ENCODE measurements around the gene ZSCAN20. TPM values are rescaled to one million over a fixed set of nuclear protein-coding genes. Genes with fewer than 3 reads are reported as not detected.
A peak's percentile ranks its signal among the peaks of the same experiment; 100 is the strongest.

Gene ZSCAN20
- polyA plus RNA-seq (2012; ENCODE audit: insufficient read length, low read depth), result 1.7 TPM

DNA sequence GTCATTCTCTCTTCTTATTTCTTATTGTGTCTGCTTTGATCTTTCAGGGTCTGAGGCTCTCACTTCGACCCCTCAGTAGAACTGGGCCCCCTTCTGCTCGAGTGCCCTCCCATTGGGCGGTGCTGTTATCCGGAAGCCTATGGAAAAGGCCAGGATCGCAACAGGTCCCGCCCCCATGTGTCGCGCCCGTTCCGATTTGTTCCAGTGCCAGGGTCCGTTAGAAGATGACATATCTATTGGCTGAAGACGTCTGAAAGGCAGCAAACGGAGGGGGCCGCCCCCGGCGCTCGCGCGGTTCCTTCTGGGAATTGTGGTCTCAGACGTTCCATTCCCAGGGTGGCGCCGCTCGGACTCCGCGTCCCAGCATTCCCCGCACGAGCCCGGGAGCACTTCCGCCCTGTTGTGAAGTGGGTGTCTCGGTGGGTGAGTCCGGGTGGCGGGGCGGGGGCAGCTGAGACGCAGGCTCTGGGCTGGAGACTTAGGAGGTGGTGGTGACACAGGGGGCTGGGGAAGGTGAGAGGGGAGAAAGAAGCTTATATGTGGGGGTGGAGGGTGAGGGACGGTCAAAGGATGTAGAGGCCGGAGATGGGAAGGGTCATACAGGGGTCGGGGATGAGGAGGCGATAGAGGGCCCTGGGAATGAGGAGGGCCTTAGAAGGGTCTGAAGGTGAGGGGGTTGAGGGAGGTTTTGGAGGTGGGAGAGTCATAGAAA lies at the start of gene ZSCAN20:
Gene ZSCAN20, plus strand, starts transcription at position 377 of the 712 bp plus-strand sequence. CDS start 6,644 bp downstream, outside the sequence.
- peak; percentile 58 for TF ChIP-seq FOXP2 (optimal IDR thresholded peaks at IDR 0.05; ENCODE audit: borderline replicate concordance, extremely low read depth, extremely low read length, insufficient read depth)
- TF ChIP-seq POLR2AphosphoS5 (IDR thresholded peaks at IDR 0.05; ENCODE audit: low read depth, low read length), result peak; percentile 75; the same call in 1 of the 2 replicates
- TF ChIP-seq TAF1 (IDR thresholded peaks at IDR 0.05; ENCODE audit: borderline replicate concordance, insufficient read depth, low read length), result no peak

- TF ChIP-seq, protein P1, sequence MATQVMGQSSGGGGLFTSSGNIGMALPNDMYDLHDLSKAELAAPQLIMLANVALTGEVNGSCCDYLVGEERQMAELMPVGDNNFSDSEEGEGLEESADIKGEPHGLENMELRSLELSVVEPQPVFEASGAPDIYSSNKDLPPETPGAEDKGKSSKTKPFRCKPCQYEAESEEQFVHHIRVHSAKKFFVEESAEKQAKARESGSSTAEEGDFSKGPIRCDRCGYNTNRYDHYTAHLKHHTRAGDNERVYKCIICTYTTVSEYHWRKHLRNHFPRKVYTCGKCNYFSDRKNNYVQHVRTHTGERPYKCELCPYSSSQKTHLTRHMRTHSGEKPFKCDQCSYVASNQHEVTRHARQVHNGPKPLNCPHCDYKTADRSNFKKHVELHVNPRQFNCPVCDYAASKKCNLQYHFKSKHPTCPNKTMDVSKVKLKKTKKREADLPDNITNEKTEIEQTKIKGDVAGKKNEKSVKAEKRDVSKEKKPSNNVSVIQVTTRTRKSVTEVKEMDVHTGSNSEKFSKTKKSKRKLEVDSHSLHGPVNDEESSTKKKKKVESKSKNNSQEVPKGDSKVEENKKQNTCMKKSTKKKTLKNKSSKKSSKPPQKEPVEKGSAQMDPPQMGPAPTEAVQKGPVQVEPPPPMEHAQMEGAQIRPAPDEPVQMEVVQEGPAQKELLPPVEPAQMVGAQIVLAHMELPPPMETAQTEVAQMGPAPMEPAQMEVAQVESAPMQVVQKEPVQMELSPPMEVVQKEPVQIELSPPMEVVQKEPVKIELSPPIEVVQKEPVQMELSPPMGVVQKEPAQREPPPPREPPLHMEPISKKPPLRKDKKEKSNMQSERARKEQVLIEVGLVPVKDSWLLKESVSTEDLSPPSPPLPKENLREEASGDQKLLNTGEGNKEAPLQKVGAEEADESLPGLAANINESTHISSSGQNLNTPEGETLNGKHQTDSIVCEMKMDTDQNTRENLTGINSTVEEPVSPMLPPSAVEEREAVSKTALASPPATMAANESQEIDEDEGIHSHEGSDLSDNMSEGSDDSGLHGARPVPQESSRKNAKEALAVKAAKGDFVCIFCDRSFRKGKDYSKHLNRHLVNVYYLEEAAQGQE (IDR thresholded peaks at IDR 0.05; ENCODE audit: insufficient read depth in 1 of 2, low read depth in 2 of 2, low read length in 2 of 2), result no peak
- no peak for TF ChIP-seq FOXP2 (optimal IDR thresholded peaks at IDR 0.05; ENCODE audit: borderline replicate concordance, extremely low read depth, extremely low read length, insufficient read depth)
- TF ChIP-seq SIN3A (IDR thresholded peaks at IDR 0.05; ENCODE audit: borderline replicate concordance, insufficient read depth, low read length), result no peak
- TF ChIP-seq TAF1 (IDR thresholded peaks at IDR 0.05; ENCODE audit: borderline replicate concordance, insufficient read depth, low read length), result no peak
- TF ChIP-seq POLR2AphosphoS5 (IDR thresholded peaks at IDR 0.05; ENCODE audit: low read depth, low read length), result no peak
Observed at GRCh38 chr1:33424205-33424604, 48.2 kb upstream of the ZSCAN20 start.

- TF ChIP-seq, protein P1 (IDR thresholded peaks at IDR 0.05; ENCODE audit: insufficient read depth in 1 of 2, low read depth in 2 of 2, low read length in 2 of 2), result no peak
- no peak for TF ChIP-seq FOXP2 (optimal IDR thresholded peaks at IDR 0.05; ENCODE audit: borderline replicate concordance, extremely low read depth, extremely low read length, insufficient read depth)
- no peak for TF ChIP-seq POLR2AphosphoS5 (IDR thresholded peaks at IDR 0.05; ENCODE audit: low read depth, low read length)
- no peak for TF ChIP-seq TAF1 (IDR thresholded peaks at IDR 0.05; ENCODE audit: borderline replicate concordance, insufficient read depth, low read length)
- TF ChIP-seq SIN3A (IDR thresholded peaks at IDR 0.05; ENCODE audit: borderline replicate concordance, insufficient read depth, low read length), result no peak
Observed at GRCh38 chr1:33424610-33425009, 47.8 kb upstream of the ZSCAN20 start.

GRCh38 chr1:33425900-33426299 lies 46.5 kb upstream of the ZSCAN20 start:
- no peak for TF ChIP-seq SIN3A (IDR thresholded peaks at IDR 0.05; ENCODE audit: borderline replicate concordance, insufficient read depth, low read length)
- TF ChIP-seq FOXP2 (optimal IDR thresholded peaks at IDR 0.05; ENCODE audit: borderline replicate concordance, extremely low read depth, extremely low read length, insufficient read depth), result no peak
- TF ChIP-seq, protein P1 (IDR thresholded peaks at IDR 0.05; ENCODE audit: insufficient read depth in 1 of 2, low read depth in 2 of 2, low read length in 2 of 2), result no peak
- TF ChIP-seq TAF1 (IDR thresholded peaks at IDR 0.05; ENCODE audit: borderline replicate concordance, insufficient read depth, low read length), result no peak
- TF ChIP-seq POLR2AphosphoS5 (IDR thresholded peaks at IDR 0.05; ENCODE audit: low read depth, low read length), result no peak

- no peak for TF ChIP-seq FOXP2 (optimal IDR thresholded peaks at IDR 0.05; ENCODE audit: borderline replicate concordance, extremely low read depth, extremely low read length, insufficient read depth)
- TF ChIP-seq POLR2AphosphoS5 (IDR thresholded peaks at IDR 0.05; ENCODE audit: low read depth, low read length), result no peak
- TF ChIP-seq, protein P1 (IDR thresholded peaks at IDR 0.05; ENCODE audit: insufficient read depth in 1 of 2, low read depth in 2 of 2, low read length in 2 of 2), result no peak
- no peak for TF ChIP-seq TAF1 (IDR thresholded peaks at IDR 0.05; ENCODE audit: borderline replicate concordance, insufficient read depth, low read length)
- no peak for TF ChIP-seq SIN3A (IDR thresholded peaks at IDR 0.05; ENCODE audit: borderline replicate concordance, insufficient read depth, low read length)
Observed at GRCh38 chr1:33426916-33427315, 45.5 kb upstream of the ZSCAN20 start.
